ENCODE data around the gene MID2.

DNA sequence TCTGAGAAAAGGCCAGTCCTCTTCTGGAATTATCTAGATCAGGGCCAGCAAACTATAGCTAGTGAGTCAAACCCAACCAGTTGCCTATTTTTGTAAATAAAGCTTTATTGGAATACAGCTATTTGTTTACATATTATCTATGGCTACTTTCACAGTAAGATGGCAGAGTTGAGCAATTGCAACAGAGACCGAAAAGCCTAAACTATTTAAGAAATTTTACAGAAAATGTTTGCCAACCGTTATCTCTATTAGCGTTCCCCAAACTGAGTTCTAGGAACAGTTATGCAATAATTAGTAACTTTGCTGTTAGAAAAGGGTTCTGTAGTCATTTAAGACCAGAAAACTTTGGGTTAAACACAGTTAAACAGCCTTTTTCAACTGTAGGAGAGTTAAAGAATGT, 146.0 kb downstream of the MID2 start:
- TF ChIP-seq, protein P1, sequence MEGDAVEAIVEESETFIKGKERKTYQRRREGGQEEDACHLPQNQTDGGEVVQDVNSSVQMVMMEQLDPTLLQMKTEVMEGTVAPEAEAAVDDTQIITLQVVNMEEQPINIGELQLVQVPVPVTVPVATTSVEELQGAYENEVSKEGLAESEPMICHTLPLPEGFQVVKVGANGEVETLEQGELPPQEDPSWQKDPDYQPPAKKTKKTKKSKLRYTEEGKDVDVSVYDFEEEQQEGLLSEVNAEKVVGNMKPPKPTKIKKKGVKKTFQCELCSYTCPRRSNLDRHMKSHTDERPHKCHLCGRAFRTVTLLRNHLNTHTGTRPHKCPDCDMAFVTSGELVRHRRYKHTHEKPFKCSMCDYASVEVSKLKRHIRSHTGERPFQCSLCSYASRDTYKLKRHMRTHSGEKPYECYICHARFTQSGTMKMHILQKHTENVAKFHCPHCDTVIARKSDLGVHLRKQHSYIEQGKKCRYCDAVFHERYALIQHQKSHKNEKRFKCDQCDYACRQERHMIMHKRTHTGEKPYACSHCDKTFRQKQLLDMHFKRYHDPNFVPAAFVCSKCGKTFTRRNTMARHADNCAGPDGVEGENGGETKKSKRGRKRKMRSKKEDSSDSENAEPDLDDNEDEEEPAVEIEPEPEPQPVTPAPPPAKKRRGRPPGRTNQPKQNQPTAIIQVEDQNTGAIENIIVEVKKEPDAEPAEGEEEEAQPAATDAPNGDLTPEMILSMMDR (conservative IDR thresholded peaks at IDR 0.05 in 1 of 2, IDR thresholded peaks at IDR 0.05 in 1 of 2; ENCODE audit: low read depth in 1 of 2, low read length in 2 of 2), result no peak
- no peak for TF ChIP-seq EZH2 (IDR thresholded peaks at IDR 0.05; ENCODE audit: low read length, missing control alignments)

Data from fibroblast of lung (primary cell).